ENCODE data around the gene ZNF804A.
A peak's percentile ranks its signal among the peaks of the same experiment; 100 is the strongest.
"Not testable (repeated sequence)": the region's sequence is repeated elsewhere in the genome, so short reads cannot be mapped to it uniquely, and the experiment has no call there.

Gene ZNF804A

DNA sequence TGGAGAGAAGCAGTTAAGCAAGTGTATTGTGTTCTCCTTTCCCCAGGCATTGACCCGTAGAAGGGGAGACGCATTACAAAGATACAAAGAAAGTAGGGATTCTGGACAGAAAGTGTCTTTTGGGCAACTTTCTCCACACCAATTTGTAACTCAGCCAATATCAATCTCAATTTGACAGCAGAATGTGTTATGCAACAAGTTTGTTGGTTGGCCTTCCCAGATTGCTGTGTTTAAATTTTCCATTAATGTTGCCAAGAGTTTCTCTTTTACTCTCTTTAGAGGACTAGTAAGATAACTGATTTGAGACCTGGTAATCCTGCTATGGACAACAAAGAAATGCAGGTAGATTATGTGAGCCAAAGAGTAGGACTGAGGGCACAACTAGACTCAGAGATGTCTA is 279.6 kb downstream of the ZNF804A start:
- no peak for DNase-seq (ENCODE audit: low read depth, low spot score)
- in situ Hi-C loops (cut with HindIII; ENCODE audit: low sequenced_read_pairs), result no loop called here
- H3K4me3 ChIP-seq (ENCODE audit: low read depth, low read length), result no peak overlapping the region
- TF ChIP-seq, protein P1, sequence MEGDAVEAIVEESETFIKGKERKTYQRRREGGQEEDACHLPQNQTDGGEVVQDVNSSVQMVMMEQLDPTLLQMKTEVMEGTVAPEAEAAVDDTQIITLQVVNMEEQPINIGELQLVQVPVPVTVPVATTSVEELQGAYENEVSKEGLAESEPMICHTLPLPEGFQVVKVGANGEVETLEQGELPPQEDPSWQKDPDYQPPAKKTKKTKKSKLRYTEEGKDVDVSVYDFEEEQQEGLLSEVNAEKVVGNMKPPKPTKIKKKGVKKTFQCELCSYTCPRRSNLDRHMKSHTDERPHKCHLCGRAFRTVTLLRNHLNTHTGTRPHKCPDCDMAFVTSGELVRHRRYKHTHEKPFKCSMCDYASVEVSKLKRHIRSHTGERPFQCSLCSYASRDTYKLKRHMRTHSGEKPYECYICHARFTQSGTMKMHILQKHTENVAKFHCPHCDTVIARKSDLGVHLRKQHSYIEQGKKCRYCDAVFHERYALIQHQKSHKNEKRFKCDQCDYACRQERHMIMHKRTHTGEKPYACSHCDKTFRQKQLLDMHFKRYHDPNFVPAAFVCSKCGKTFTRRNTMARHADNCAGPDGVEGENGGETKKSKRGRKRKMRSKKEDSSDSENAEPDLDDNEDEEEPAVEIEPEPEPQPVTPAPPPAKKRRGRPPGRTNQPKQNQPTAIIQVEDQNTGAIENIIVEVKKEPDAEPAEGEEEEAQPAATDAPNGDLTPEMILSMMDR (IDR thresholded peaks at IDR 0.05; ENCODE audit: low read depth, low read length), result no peak

DNA sequence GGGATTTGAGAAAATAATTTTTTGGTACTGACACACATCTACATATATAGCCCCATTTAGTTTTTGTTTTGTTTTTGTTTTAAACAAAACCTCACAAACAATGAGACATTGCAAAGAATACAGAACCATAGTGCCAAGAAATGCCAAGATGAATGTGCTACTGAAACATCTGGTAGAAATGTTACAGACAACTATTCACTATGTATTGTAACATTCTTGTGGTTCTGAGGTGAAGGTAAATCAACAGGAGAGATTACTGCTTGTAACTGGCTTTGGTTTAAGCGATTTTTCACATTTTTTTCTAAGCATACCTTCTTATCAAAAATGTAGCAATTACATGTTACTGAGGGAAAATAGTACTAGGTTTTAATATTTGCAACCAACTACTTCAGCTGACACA is 281.3 kb downstream of the ZNF804A start:
- DNase-seq (ENCODE audit: low read depth, low spot score), result peak; percentile 53
- in situ Hi-C loops (cut with HindIII; ENCODE audit: low sequenced_read_pairs), result no loop called here
- TF ChIP-seq, protein P1 (IDR thresholded peaks at IDR 0.05; ENCODE audit: low read depth, low read length), result no peak
- no peak overlapping the region for H3K4me3 ChIP-seq (ENCODE audit: low read depth, low read length)

DNA sequence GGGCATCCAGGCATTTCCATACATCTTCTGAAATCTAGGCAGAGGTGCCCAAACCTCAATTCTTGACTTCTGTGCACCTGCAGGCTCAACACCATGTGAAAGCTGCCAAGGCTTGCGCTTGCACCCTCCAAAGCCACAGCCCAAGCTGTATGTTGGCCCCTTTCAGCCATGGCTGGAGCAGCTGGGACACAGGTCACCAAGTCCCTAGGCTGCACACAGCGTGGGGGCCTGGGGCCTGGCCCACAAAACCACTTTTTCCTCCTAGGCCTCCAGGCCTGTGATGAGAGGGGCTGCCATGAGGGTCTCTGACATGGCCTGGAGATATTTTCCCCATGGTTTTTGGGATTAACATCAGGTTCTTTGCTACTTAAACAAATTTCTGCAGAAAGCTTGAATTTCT is 288.3 kb downstream of the ZNF804A start:
- in situ Hi-C loops (cut with HindIII; ENCODE audit: low sequenced_read_pairs), result not testable (repeated sequence)

DNA sequence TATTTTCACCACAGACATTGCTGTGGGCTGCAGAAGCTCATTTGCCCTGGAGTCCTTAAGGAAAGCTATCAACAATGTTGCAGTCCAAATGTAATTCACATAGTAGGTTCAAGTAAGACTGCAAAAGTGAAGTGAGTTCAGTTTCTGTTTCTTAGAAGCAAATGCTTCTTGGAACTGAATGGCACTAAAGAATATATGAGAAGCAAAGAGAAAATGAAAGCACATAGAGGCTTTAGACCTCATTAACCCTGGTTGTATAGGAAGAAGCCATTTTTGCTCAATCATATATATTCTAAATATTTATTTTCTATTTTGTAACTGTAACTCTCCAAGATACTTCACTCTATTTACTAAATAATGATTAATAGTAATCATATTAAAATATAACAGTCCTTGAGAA is 292.0 kb downstream of the ZNF804A start:
- peak; percentile 6 for DNase-seq (ENCODE audit: low read depth, low spot score)
- H3K4me3 ChIP-seq (ENCODE audit: low read depth, low read length), result no peak overlapping the region
- in situ Hi-C loops (cut with HindIII; ENCODE audit: low sequenced_read_pairs), result no loop called here
- TF ChIP-seq, protein P1 (IDR thresholded peaks at IDR 0.05; ENCODE audit: low read depth, low read length), result no peak

More for the DNA sequence above, 288.3 kb downstream of the ZNF804A start:
- not testable (repeated sequence) for H3K4me3 ChIP-seq (ENCODE audit: low read depth, low read length); DNase-seq (ENCODE audit: low read depth, low spot score)

DNA sequence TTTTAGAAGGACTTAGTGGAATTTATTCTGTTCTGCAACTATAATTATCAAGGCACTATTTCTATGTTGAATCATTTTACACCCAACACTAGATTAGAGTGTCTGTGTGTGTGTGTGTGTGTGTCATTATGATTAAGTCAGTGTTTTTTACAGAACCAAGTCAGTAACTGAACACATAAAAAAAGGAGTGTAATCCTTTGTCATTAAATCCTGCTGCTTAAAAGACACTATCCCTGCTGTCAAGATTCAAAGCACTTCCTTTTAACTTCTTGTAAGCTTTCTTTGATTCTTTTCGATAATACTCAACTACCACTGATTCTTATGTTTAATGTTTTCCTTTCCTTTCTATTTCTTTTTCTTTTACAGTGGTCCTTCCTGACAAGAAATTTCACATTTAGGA is 306.7 kb downstream of the ZNF804A start:
- DNase-seq (ENCODE audit: low read depth, low spot score), result no peak
- in situ Hi-C loops (cut with HindIII; ENCODE audit: low sequenced_read_pairs), result no loop called here
- TF ChIP-seq, protein P1 (IDR thresholded peaks at IDR 0.05; ENCODE audit: low read depth, low read length), result no peak
- H3K4me3 ChIP-seq (ENCODE audit: low read depth, low read length), result no peak overlapping the region

DNA sequence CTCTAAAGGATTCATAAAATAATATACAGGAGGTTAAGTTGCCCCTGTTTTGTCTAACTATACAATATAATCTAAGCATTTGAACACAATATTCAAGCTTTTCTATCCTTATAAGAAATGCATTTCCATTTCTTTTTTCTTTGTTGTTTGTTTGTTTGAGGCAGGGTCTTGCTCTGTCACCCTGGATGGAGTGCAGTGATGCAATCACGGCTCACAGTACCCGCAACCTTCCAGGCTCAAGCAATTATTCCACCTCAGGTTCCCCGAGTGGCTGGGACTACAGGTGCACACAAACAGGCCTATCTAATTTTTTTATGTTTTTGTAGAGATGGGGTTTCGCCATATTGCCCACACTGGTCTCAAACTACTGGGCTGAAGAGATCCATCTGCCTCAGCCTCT is 307.8 kb downstream of the ZNF804A start:
- DNase-seq (ENCODE audit: low read depth, low spot score), result no peak
- TF ChIP-seq, protein P1 (IDR thresholded peaks at IDR 0.05; ENCODE audit: low read depth, low read length), result no peak
- H3K4me3 ChIP-seq (ENCODE audit: low read depth, low read length), result no peak overlapping the region
- in situ Hi-C loops (cut with HindIII; ENCODE audit: low sequenced_read_pairs), result no loop called here

DNA sequence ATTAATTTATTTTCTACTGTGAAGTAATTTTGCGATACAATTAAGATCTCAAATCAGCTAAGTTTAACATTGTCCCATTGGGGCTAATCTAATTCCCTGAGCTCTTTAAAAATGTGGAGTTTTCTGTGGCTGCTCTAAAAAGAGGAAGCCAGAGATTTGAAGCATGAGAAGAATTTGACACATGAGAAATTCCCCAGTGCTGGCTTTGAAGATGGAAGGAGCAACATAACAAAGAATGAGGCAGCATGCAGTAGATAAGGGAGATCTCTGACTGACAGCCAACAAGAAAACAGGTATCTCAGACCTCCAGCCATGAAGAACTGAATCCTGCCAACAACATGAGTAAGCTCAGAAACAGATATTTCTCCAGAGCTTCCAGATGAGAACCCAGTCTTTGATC is 308.4 kb downstream of the ZNF804A start:
- no peak overlapping the region for H3K4me3 ChIP-seq (ENCODE audit: low read depth, low read length)
- TF ChIP-seq, protein P1 (IDR thresholded peaks at IDR 0.05; ENCODE audit: low read depth, low read length), result no peak
- in situ Hi-C loops (cut with HindIII; ENCODE audit: low sequenced_read_pairs), result no loop called here
- peak; percentile 3 for DNase-seq (ENCODE audit: low read depth, low spot score)

Data from astrocyte of the spinal cord (primary cell).